ENCODE results near the gene ZNF804B.

ZNF804B gene

GRCh38 chr7:89023877-89024276, 264.4 kb downstream of the ZNF804B start:
- TF ChIP-seq, protein P1, sequence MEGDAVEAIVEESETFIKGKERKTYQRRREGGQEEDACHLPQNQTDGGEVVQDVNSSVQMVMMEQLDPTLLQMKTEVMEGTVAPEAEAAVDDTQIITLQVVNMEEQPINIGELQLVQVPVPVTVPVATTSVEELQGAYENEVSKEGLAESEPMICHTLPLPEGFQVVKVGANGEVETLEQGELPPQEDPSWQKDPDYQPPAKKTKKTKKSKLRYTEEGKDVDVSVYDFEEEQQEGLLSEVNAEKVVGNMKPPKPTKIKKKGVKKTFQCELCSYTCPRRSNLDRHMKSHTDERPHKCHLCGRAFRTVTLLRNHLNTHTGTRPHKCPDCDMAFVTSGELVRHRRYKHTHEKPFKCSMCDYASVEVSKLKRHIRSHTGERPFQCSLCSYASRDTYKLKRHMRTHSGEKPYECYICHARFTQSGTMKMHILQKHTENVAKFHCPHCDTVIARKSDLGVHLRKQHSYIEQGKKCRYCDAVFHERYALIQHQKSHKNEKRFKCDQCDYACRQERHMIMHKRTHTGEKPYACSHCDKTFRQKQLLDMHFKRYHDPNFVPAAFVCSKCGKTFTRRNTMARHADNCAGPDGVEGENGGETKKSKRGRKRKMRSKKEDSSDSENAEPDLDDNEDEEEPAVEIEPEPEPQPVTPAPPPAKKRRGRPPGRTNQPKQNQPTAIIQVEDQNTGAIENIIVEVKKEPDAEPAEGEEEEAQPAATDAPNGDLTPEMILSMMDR (IDR thresholded peaks at IDR 0.05): no peak
- Histone ChIP-seq H3K4me2 (ENCODE audit: low read length) (no peak overlapping the region), H3K27ac (no peak overlapping the region), H3K9me3 (ENCODE audit: control insufficient read depth, low read length) (no peaks in the 10 kb centered on the region), H2AFZ (no peak overlapping the region), H3K36me3 (ENCODE audit: control insufficient read depth, insufficient read depth, low read length) (no peaks in the 10 kb centered on the region), H3K9ac (no peak overlapping the region), H3K27me3 (ENCODE audit: control insufficient read depth, insufficient read depth, low read length) (no peaks in the 10 kb centered on the region), H3K4me1 (no peaks in the 10 kb centered on the region), H3K4me3 (ENCODE audit: low read depth, low read length) (no peak overlapping the region), H3K79me2 (no peaks in the 10 kb centered on the region)

- H3K4me3 ChIP-seq (ENCODE audit: low read depth, low read length): no peak overlapping the region
- no peak overlapping the region for H3K4me2 ChIP-seq (ENCODE audit: low read length)
- no peaks in the 10 kb centered on the region for H3K27me3 ChIP-seq (ENCODE audit: control insufficient read depth, insufficient read depth, low read length)
- no peaks in the 10 kb centered on the region for H3K4me1 ChIP-seq
- H3K79me2 ChIP-seq: no peaks in the 10 kb centered on the region
- TF ChIP-seq, protein P1 (IDR thresholded peaks at IDR 0.05): no peak
- no peak overlapping the region for H2AFZ ChIP-seq
- H3K9me3 ChIP-seq (ENCODE audit: control insufficient read depth, low read length): no peaks in the 10 kb centered on the region
- H3K36me3 ChIP-seq (ENCODE audit: control insufficient read depth, insufficient read depth, low read length): no peaks in the 10 kb centered on the region
- no peak overlapping the region for H3K27ac ChIP-seq
- H3K9ac ChIP-seq: no peak overlapping the region
These were observed 268.3 kb downstream of the ZNF804B start for GRCh38 chr7:89027781-89028180.

DNA sequence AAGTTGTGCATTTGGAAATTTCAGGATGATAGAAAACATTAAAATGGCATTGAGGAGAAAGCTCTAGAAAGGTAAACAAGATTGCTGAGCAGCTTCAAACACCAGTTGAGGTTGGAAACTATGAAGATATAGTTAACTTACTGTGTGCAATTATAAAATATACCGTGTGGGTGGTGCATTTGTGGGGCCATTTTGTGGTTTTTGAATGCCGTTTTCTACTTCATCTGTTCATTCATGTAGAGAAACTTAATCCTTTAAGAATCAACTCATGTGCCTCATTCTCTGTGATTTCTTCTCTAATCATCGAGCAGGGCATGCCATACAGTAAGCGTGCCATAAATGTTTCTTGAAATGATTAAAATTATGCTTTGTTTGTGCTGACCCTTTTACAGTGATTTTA, 268.8 kb downstream of the ZNF804B start:
- Histone ChIP-seq H3K9ac (no peak overlapping the region), H2AFZ (no peak overlapping the region), H3K4me2 (ENCODE audit: low read length) (no peak overlapping the region), H3K27ac (no peak overlapping the region), H3K36me3 (ENCODE audit: control insufficient read depth, insufficient read depth, low read length) (no peaks in the 10 kb centered on the region), H3K4me3 (ENCODE audit: low read depth, low read length) (no peak overlapping the region), H3K79me2 (no peaks in the 10 kb centered on the region), H3K9me3 (ENCODE audit: control insufficient read depth, low read length) (no peaks in the 10 kb centered on the region), H3K4me1 (no peaks in the 10 kb centered on the region), H3K27me3 (ENCODE audit: control insufficient read depth, insufficient read depth, low read length) (no peaks in the 10 kb centered on the region)
- TF ChIP-seq, protein P1 (IDR thresholded peaks at IDR 0.05): no peak

GRCh38 chr7:89029864-89030263, 270.4 kb downstream of the ZNF804B start:
- Histone ChIP-seq H2AFZ (no peak overlapping the region), H3K79me2 (no peaks in the 10 kb centered on the region), H3K4me2 (ENCODE audit: low read length) (no peak overlapping the region), H3K27ac (no peak overlapping the region), H3K36me3 (ENCODE audit: control insufficient read depth, insufficient read depth, low read length) (no peaks in the 10 kb centered on the region), H3K27me3 (ENCODE audit: control insufficient read depth, insufficient read depth, low read length) (no peaks in the 10 kb centered on the region), H3K9ac (no peak overlapping the region), H3K4me3 (ENCODE audit: low read depth, low read length) (no peak overlapping the region), H3K9me3 (ENCODE audit: control insufficient read depth, low read length) (no peaks in the 10 kb centered on the region), H3K4me1 (no peaks in the 10 kb centered on the region)
- TF ChIP-seq, protein P1 (IDR thresholded peaks at IDR 0.05): no peak

DNA sequence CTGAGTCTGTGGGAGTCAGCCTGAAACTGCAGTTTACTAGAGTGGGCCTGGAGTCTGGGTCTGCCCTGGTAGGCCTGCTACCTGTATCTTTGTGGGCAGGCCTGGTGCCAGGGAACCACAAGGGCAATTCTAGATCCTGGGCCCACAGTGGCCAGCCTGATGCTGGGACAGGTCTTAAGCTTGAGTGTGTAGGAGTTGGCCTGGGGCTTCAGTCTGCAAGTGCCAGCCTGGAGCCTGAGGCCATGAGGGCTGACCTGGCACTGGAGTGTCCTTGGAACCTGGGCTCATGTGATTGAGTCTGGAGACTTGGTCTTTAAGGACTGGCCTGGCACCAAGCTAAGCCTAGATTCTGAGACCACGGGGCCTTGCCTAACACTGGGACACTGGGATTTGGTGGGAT, 281.7 kb downstream of the ZNF804B start:
- Histone ChIP-seq H3K9me3 (ENCODE audit: control insufficient read depth, low read length) (no peaks in the 10 kb centered on the region), H3K4me1 (no peaks in the 10 kb centered on the region), H3K4me3 (ENCODE audit: low read depth, low read length) (no peak overlapping the region), H3K27ac (no peak overlapping the region), H3K9ac (no peak overlapping the region), H3K36me3 (ENCODE audit: control insufficient read depth, insufficient read depth, low read length) (no peaks in the 10 kb centered on the region), H2AFZ (no peak overlapping the region), H3K27me3 (ENCODE audit: control insufficient read depth, insufficient read depth, low read length) (no peaks in the 10 kb centered on the region), H3K4me2 (ENCODE audit: low read length) (no peak overlapping the region), H3K79me2 (no peaks in the 10 kb centered on the region)
- TF ChIP-seq, protein P1 (IDR thresholded peaks at IDR 0.05): no peak
